Activated CD4-positive, alpha-beta T cell treated with anti-CD3 and anti-CD28 coated beads for 4 hours (primary cell): ENCODE measurements around the gene MPPE1.
"Not testable (repeated sequence)": the region's sequence is repeated elsewhere in the genome, so short reads cannot be mapped to it uniquely, and the experiment has no call there.

Source experiments
- DNase-seq, 2 donors: peaks; one replicate each; pipeline ENCODE4 v3.0.0-alpha.2; 2020

MPPE1 gene, protein sequence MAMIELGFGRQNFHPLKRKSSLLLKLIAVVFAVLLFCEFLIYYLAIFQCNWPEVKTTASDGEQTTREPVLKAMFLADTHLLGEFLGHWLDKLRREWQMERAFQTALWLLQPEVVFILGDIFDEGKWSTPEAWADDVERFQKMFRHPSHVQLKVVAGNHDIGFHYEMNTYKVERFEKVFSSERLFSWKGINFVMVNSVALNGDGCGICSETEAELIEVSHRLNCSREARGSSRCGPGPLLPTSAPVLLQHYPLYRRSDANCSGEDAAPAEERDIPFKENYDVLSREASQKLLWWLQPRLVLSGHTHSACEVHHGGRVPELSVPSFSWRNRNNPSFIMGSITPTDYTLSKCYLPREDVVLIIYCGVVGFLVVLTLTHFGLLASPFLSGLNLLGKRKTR

GRCh38 chr18:11908182-11909060 lies at the start of gene MPPE1:
TSS of gene MPPE1 (minus strand) at chr18:11908317. CDS start at chr18:11897264, 11,053 bp downstream.
- DNase-seq = peak; percentile 79 to 82

- no peak for DNase-seq
These were observed 49.5 kb upstream of the MPPE1 start for GRCh38 chr18:11957636-11958035.

GRCh38 chr18:11956371-11957308 lies 48.5 kb upstream of the MPPE1 start:
- no peak for DNase-seq

- no peak for DNase-seq
These were observed 47.3 kb upstream of the MPPE1 start for GRCh38 chr18:11955239-11956029.

DNA sequence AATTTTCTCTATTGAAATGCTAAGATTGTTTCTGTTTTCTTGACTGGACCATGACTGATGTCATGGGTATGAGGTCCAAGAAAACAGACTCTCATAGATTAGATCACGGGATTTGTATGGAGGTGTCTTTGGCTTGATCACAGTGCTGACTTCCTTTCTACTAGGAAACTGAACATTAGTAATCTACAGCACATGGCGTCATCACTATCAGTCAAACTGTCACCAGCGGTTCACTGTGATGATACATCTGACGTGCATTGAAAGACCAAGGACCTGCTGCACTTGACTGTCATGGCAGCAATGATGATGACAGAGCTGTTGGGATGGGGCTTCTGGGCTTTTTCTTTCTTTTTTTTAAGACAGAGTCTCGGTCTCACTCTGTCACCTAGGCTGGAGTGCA lies 45.0 kb upstream of the MPPE1 start:
- DNase-seq = no peak

DNA sequence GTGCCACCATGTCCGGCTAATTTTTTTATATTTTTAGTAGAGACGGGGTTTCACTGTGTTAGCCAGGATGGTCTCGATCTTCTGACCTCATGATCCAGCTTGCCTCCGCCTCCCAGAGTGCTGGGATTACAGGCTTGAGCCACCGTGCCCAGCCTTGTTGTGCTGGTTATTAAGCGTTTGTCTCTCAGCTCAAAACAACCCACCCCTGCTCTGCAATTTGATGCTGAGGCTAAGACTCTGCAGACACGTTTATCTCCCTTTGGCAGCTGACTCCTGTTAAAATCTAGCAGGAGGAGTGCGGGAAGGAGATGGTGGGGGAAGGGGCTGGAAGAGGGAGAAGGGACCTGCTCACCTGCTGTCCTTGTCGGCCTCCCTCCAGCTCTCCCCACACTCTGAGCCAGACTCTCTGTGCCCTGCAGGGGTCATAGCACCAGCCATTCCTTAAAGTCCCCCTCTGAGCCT lies 43.3 kb upstream of the MPPE1 start:
- no peak for DNase-seq

DNA sequence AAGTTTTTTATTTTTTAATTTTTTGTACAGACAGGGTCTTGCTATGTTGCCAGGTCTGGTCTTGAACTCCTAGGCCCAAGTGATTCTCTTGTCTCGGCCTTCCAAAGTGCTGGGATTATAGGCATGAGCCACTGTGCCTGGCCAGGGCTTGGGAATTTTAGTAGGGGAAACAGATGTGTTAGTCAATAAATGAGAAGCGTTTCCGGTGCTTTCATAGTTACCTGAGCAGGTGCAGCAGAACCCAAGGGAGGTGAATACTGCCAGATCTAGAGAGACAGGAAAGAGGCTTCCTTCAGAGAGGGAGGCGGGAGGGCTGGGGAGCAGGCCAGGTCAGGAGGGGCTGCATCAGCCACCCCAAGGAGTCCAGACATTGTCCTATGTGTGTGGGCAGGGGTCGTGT lies 42.7 kb upstream of the MPPE1 start:
- no peak for DNase-seq

DNA sequence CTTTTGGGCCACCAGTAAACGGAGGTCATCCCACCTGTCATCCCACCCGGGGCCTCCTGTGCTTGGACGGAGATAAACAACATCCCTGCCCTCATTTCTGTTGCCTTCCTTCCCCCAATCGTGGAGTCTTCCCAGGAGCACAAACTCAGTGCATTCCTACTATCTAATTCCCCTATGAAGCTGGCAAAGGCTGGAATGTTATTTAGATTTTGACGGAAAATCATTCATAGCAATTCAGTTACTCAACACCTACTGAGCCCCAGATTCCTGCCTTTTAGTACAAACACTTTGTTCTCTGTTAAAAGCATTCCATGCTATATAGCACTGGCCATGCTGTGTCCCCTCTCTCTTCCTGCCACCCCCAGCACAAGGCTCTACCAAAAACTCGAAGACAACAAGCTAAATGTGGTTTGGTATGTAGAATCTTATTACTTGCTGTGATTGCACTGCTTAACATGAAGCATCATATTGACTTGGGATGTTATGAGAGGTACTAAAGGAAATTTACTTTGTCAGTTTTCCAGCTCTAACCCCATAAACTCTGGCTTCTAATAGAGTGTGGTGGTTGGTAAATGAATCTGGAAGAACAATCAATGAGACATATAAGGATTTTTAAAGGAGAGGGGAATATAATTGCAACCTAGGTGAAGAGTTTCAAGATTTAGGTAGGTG lies 40.9 kb upstream of the MPPE1 start:
- no peak for DNase-seq

- peak; percentile 52 to 61 for DNase-seq
These were observed 39.4 kb upstream of the MPPE1 start for GRCh38 chr18:11947214-11948191.

- no peak for DNase-seq
These were observed 38.6 kb upstream of the MPPE1 start for GRCh38 chr18:11946756-11947155.

- DNase-seq = not testable (repeated sequence)
These were observed 37.9 kb upstream of the MPPE1 start for GRCh38 chr18:11945834-11946659.

DNA sequence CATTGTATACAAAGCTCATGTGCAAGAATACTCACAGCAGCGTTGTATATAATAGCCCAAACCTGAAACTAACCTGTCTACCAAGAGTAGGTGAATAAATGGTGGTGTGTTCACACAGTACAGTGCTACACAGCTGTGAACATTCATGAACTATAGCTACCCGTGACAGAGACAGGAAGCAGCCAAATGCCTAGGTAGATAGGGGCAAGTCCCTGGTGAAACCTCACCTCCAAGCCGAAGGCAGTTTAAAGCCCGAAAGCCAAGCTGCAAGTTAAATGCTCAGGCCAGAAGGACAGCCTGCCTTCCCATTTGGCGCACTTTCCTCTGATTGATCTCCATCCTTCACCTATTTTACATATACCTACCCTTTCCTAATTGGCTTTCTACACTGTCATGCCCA lies 36.7 kb upstream of the MPPE1 start:
- no peak for DNase-seq

DNA sequence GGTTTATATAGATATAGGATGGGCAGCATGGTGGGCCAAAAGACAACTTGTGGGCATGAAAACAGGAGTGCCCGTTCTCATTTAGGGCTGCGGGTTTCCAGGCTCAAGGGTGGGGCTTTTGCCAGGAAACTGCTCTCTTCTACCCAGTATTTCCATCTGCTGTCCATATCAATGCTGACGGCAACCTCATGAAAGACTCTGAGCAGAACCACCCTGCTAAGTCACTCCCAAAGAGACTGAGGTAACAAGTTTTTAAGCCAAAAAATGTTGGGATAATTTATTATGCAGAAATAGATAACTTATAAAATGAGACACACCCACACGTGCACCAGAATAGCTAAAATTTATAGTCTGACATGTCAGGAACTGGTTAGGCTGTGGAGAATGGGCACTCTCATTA lies 36.1 kb upstream of the MPPE1 start:
- no peak for DNase-seq

GRCh38 chr18:11943551-11943950 lies 35.4 kb upstream of the MPPE1 start:
- no peak for DNase-seq

- no peak for DNase-seq
These were observed 32.8 kb upstream of the MPPE1 start for GRCh38 chr18:11940956-11941355.

GRCh38 chr18:11937874-11938478 lies 29.9 kb upstream of the MPPE1 start:
- peak; percentile 67 to 79 for DNase-seq

DNA sequence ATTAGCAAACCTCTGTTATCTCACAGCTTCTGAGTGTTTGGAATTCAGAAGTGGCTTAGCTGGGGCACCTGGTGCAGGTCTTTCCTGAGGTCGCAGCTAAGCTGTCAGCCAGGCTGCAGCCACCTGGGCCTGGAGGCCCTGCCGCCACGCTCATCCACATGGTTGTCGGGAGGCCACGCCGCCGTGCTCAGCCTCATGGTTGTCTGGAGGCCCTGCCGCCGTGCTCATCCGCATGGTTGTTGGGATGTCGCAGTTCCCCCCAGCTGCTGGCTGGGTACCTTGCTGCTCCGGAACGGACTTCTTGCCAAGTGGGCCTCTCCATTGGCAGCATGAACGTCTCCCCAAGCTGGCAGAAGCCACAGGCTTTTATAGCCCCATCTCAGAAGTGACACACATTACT lies 24.3 kb upstream of the MPPE1 start:
- DNase-seq = no peak

- DNase-seq = no peak
These were observed 19.4 kb upstream of the MPPE1 start for GRCh38 chr18:11927497-11927896.
